ENCODE data around the gene CDC42BPB. TPM values are rescaled to one million over a fixed set of nuclear protein-coding genes. Genes with fewer than 3 reads are reported as not detected.

CDC42BPB gene
- total RNA-seq, 1 experiment from 2014 or later: 84.4 TPM

- BruUV-seq (replicated peaks): no TSS peak
- Histone ChIP-seq H3K4me1 (ENCODE audit: control insufficient read depth, insufficient read depth, low read length) (no peaks in the 10 kb centered on the region), H3K36me3 (ENCODE audit: control insufficient read depth, insufficient read depth, low read length) (peaks cover 2% of the 10 kb centered on the region; the same call in 1 of the 2 replicates), H3K9me3 (ENCODE audit: control insufficient read depth, insufficient read depth, low read depth, low read length) (no peaks in the 10 kb centered on the region), H3K27me3 (ENCODE audit: control insufficient read depth, insufficient read depth, low read length) (no peaks in the 10 kb centered on the region), H3K4me3 (ENCODE audit: low read depth in 2 of 2, low read length in 2 of 2) (no peak overlapping the region), H3K27ac (ENCODE audit: low read length) (no peak overlapping the region)
- intact Hi-C loops (cut with micrococcal nuclease; ENCODE audit: unreplicated experiment): no loop called here
- DNase-seq (ENCODE audit: low read depth, low spot score): no peak
- ChIA-PET CTCF (no interaction called here), POLR2A (no interaction called here)
- TF ChIP-seq CTCF (IDR thresholded peaks at IDR 0.05): no peak
- TF ChIP-seq POLR2AphosphoS5 (IDR thresholded peaks at IDR 0.05; ENCODE audit: low read depth, low read length): no peak
- TF ChIP-seq REST (IDR thresholded peaks at IDR 0.05; ENCODE audit: insufficient read depth in 1 of 2, low read depth in 2 of 2, low read length in 1 of 2): no peak
- TF ChIP-seq TCF7L2 (IDR thresholded peaks at IDR 0.05; ENCODE audit: low read depth, low read length): no peak
- TF ChIP-seq SIN3A (IDR thresholded peaks at IDR 0.05; ENCODE audit: borderline replicate concordance, insufficient read depth, low read depth, low read length): no peak
- peak; percentile 11; the same call in 1 of the 2 replicates for ATAC-seq
- in situ Hi-C loops (cut with HindIII; ENCODE audit: low pct_unique_long_range_greater_than_20kb, low sequenced_read_pairs): no loop called here
Observed at GRCh38 chr14:102949801-102950451, 107.4 kb downstream of the CDC42BPB start.

- ChIA-PET CTCF (no interaction called here), POLR2A (no interaction called here)
- DNase-seq (ENCODE audit: low read depth, low spot score) (no peak), ATAC-seq (peak; percentile 50)
- BruUV-seq (replicated peaks): no TSS peak
- H3K9me3 ChIP-seq (ENCODE audit: control insufficient read depth, insufficient read depth, low read depth, low read length): no peaks in the 10 kb centered on the region
- no peaks in the 10 kb centered on the region for H3K27me3 ChIP-seq (ENCODE audit: control insufficient read depth, insufficient read depth, low read length)
- intact Hi-C loops (cut with micrococcal nuclease; ENCODE audit: unreplicated experiment): no loop called here
- in situ Hi-C loops (cut with HindIII; ENCODE audit: low pct_unique_long_range_greater_than_20kb, low sequenced_read_pairs): no loop called here
- TF ChIP-seq POLR2AphosphoS5 (IDR thresholded peaks at IDR 0.05; ENCODE audit: low read depth, low read length): no peak
- TF ChIP-seq REST (IDR thresholded peaks at IDR 0.05; ENCODE audit: insufficient read depth in 1 of 2, low read depth in 2 of 2, low read length in 1 of 2): no peak
- no peak for TF ChIP-seq TCF7L2 (IDR thresholded peaks at IDR 0.05; ENCODE audit: low read depth, low read length)
- TF ChIP-seq SIN3A (IDR thresholded peaks at IDR 0.05; ENCODE audit: borderline replicate concordance, insufficient read depth, low read depth, low read length): no peak
- no peak for TF ChIP-seq CTCF (IDR thresholded peaks at IDR 0.05)
- no peak overlapping the region for H3K4me3 ChIP-seq (ENCODE audit: low read depth in 2 of 2, low read length in 2 of 2)
- no peak overlapping the region for H3K27ac ChIP-seq (ENCODE audit: low read length)
- H3K36me3 ChIP-seq (ENCODE audit: control insufficient read depth, insufficient read depth, low read length): peaks cover 2% of the 10 kb centered on the region; the same call in 1 of the 2 replicates
- no peaks in the 10 kb centered on the region for H3K4me1 ChIP-seq (ENCODE audit: control insufficient read depth, insufficient read depth, low read length)
Observed at GRCh38 chr14:102949062-102949800, 108.1 kb downstream of the CDC42BPB start.

Data from Panc1 (cell line).